Activated B cell treated with CpG ODN at 0.5 μM for 24 hours (primary cell): ENCODE results near the gene NRG3. TPM values are rescaled to one million over a fixed set of nuclear protein-coding genes. Genes with fewer than 3 reads are reported as not detected.

Source experiments
- ATAC-seq: fragments of 200-7000 bp; cut with Tn5 transposase; one replicate; pipeline ENCODE4 v1.10.0; 2021; ENCODE audit warnings: low read depth, mild to moderate bottlenecking, moderate library complexity
- CTCF ChIA-PET: fragments of 350-600 bp; sonication (Branson Sonifier 250); formaldehyde crosslinking; loops from one replicate; lab custom pipeline; 2021; ENCODE audit warnings: antibody characterized with exemption; lab: Charles Lee
- POLR2A ChIA-PET: fragments of 350-600 bp; sonication (Branson Sonifier 250); formaldehyde crosslinking; loops from one replicate; lab custom pipeline; 2021; ENCODE audit warnings: antibody characterized with exemption; lab: Charles Lee
- DNase-seq: peaks from one replicate; pipeline ENCODE4 v3.0.0; 2022
- H3K27ac Mint-ChIP-seq: one replicate; pipeline ENCODE4 v1.8.0; 2020; ENCODE audit warnings: mixed read lengths
- H3K27me3 Mint-ChIP-seq: one replicate; pipeline ENCODE4 v1.8.0; 2021; ENCODE audit warnings: mixed read lengths
- H3K36me3 Mint-ChIP-seq: one replicate; pipeline ENCODE4 v1.8.0; 2021; ENCODE audit warnings: low read depth, mixed read lengths
- H3K4me1 Mint-ChIP-seq: one replicate; pipeline ENCODE4 v1.8.0; 2021; ENCODE audit warnings: mixed read lengths
- H3K4me3 Mint-ChIP-seq: one replicate; pipeline ENCODE4 v1.8.0; 2020; ENCODE audit warnings: mild to moderate bottlenecking, mixed read lengths
- H3K9me3 Mint-ChIP-seq: one replicate; pipeline ENCODE4 v1.8.0; 2020; ENCODE audit warnings: mixed read lengths
- CTCF ChIP-seq: fragments of 200-600 bp; IDR thresholded peaks from one replicate; pipeline ENCODE4 v1.8.0; 2022; ENCODE audit warnings: antibody characterized with exemption, mild to moderate bottlenecking
- intact Hi-C: fragments of 100-400 bp; cut with micrococcal nuclease; formaldehyde crosslinking; loops from one replicate; pipeline ENCODE4 v1.15.1; 2024
- total RNA-seq: library from RNA; stranded (reverse); gene quantifications from 2 replicates; pipeline ENCODE4 v1.2.3, GENCODE V29; 2022

NRG3 gene
- total RNA-seq, 1 donor from 2014 or later = not detected

- CTCF ChIA-PET = no interaction called here
- no peaks in the 10 kb centered on the region for H3K27me3 Mint-ChIP-seq
- no peak for TF ChIP-seq CTCF
- no peaks in the 10 kb centered on the region for H3K4me1 Mint-ChIP-seq
- POLR2A ChIA-PET = no interaction called here
- no peaks in the 10 kb centered on the region for H3K9me3 Mint-ChIP-seq
- H3K27ac Mint-ChIP-seq = no peak overlapping the region
- no peaks in the 10 kb centered on the region for H3K36me3 Mint-ChIP-seq
- intact Hi-C loops = no loop called here
- H3K4me3 Mint-ChIP-seq = no peak overlapping the region
- ATAC-seq (no peak), DNase-seq (no peak)
Measured at GRCh38 chr10:82874671-82875070, 999.7 kb downstream of the NRG3 start.

GRCh38 chr10:82880776-82881290, 1005.8 kb downstream of the NRG3 start:
- no peak for TF ChIP-seq CTCF
- POLR2A ChIA-PET = no interaction called here
- Mint-ChIP-seq H3K4me3 (no peak overlapping the region), H3K27ac (no peak overlapping the region), H3K4me1 (no peaks in the 10 kb centered on the region), H3K9me3 (no peaks in the 10 kb centered on the region), H3K36me3 (no peaks in the 10 kb centered on the region), H3K27me3 (no peaks in the 10 kb centered on the region)
- CTCF ChIA-PET = no interaction called here
- intact Hi-C loops = no loop called here
- ATAC-seq (no peak), DNase-seq (no peak)

GRCh38 chr10:82882722-82883121, 1007.7 kb downstream of the NRG3 start:
- no peak for DNase-seq
- intact Hi-C loops = no loop called here
- H3K36me3 Mint-ChIP-seq = no peaks in the 10 kb centered on the region
- no peak for ATAC-seq
- TF ChIP-seq CTCF = no peak
- peaks cover 2% of the 10 kb centered on the region for H3K9me3 Mint-ChIP-seq
- no peak overlapping the region for H3K27ac Mint-ChIP-seq
- no peak overlapping the region for H3K4me3 Mint-ChIP-seq
- no peaks in the 10 kb centered on the region for H3K4me1 Mint-ChIP-seq
- H3K27me3 Mint-ChIP-seq = no peaks in the 10 kb centered on the region
- ChIA-PET POLR2A (no interaction called here), CTCF (no interaction called here)

GRCh38 chr10:82883603-82884002, 1008.6 kb downstream of the NRG3 start:
- ChIA-PET POLR2A (no interaction called here), CTCF (no interaction called here)
- DNase-seq = no peak
- Mint-ChIP-seq H3K9me3 (peaks cover 2% of the 10 kb centered on the region), H3K36me3 (no peaks in the 10 kb centered on the region), H3K4me1 (no peaks in the 10 kb centered on the region), H3K4me3 (no peak overlapping the region), H3K27ac (no peak overlapping the region), H3K27me3 (no peaks in the 10 kb centered on the region)
- ATAC-seq = no peak
- no peak for TF ChIP-seq CTCF
- intact Hi-C loops = no loop called here

- peaks cover 2% of the 10 kb centered on the region for H3K9me3 Mint-ChIP-seq
- no peak for DNase-seq
- intact Hi-C loops = no loop called here
- no peak overlapping the region for H3K4me3 Mint-ChIP-seq
- ChIA-PET POLR2A (no interaction called here), CTCF (no interaction called here)
- no peak for TF ChIP-seq CTCF
- H3K36me3 Mint-ChIP-seq = no peaks in the 10 kb centered on the region
- no peak for ATAC-seq
- H3K4me1 Mint-ChIP-seq = no peaks in the 10 kb centered on the region
- H3K27me3 Mint-ChIP-seq = no peaks in the 10 kb centered on the region
- no peak overlapping the region for H3K27ac Mint-ChIP-seq
Measured at GRCh38 chr10:82887488-82887887, 1012.5 kb downstream of the NRG3 start.
